Transverse colon (tissue), 3 donors: Measurements from ENCODE around the gene TRIP12.

ENCODE experiments used
- EP300 ChIP-seq: sonication (generic); formaldehyde crosslinking; IDR thresholded peaks from one replicate; pipeline ENCODE4 v1.6.1; 2017; ENCODE audit warnings: antibody characterized with exemption, low read depth
- TF ChIP-seq, protein P1 (sequence below), 5 experiments: fragments of 200-600 bp in 3 of 5; fragments of 450-650 bp in 2 of 5; sonication (generic) in 3 of 5; IDR thresholded peaks; 1 replicate in 2 of 5; 2 replicates in 3 of 5; pipeline ENCODE4 v1.5.1; 2016 to 2017; ENCODE audit warnings: antibody characterized with exemption in 5 of 5, inconsistent platforms in 3 of 5, mild to moderate bottlenecking in 2 of 5, moderate library complexity in 1 of 5

DNA sequence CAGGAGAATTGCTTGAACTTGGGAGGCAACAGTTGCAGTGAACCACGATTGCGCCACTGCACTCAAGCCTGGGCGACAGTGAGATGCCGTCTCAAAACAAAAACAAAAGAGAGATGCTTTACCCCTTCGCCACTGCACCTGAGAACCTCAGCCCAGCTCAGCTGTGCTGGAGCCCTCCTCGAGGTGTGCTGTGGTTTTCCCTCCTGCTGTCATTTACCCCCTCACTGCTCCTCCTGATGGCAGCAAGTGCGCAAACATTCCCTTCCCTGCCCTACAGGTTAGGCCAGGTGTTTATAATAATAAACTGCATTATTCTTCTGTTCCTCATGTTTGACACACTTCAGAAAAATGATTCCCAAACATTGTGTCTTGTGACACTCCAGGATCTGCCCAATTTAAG, 8.8 kb upstream of the TRIP12 start:
- TF ChIP-seq, protein P1, sequence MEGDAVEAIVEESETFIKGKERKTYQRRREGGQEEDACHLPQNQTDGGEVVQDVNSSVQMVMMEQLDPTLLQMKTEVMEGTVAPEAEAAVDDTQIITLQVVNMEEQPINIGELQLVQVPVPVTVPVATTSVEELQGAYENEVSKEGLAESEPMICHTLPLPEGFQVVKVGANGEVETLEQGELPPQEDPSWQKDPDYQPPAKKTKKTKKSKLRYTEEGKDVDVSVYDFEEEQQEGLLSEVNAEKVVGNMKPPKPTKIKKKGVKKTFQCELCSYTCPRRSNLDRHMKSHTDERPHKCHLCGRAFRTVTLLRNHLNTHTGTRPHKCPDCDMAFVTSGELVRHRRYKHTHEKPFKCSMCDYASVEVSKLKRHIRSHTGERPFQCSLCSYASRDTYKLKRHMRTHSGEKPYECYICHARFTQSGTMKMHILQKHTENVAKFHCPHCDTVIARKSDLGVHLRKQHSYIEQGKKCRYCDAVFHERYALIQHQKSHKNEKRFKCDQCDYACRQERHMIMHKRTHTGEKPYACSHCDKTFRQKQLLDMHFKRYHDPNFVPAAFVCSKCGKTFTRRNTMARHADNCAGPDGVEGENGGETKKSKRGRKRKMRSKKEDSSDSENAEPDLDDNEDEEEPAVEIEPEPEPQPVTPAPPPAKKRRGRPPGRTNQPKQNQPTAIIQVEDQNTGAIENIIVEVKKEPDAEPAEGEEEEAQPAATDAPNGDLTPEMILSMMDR (IDR thresholded peaks at IDR 0.05) = no peak
- no peak for TF ChIP-seq EP300
